Liver (tissue), 9 donors: ENCODE results near the gene ADGRG1. TPM values are rescaled to one million over a fixed set of nuclear protein-coding genes. Genes with fewer than 3 reads are reported as not detected.

Experiments
- DNase-seq: peaks from one replicate; pipeline ENCODE4 v3.0.0-alpha.2; 2017; ENCODE audit warnings: low spot score
- H3K27ac ChIP-seq, 2 donors: one replicate each; pipeline ENCODE4 v1.7.0; 2013; ENCODE audit warnings: inconsistent platforms in 2 of 2, low read length in 2 of 2, control low read depth in 1 of 2, low read depth in 1 of 2, mild to moderate bottlenecking in 1 of 2
- H3K27me3 ChIP-seq, 4 donors: one replicate each; pipeline versions ENCODE4 v1.6.1 to v1.7.0; 2013; ENCODE audit warnings: low read length in 3 of 4, inconsistent platforms in 1 of 4, mild to moderate bottlenecking in 1 of 4, moderate library complexity in 1 of 4; ENCODE audit not compliant: control insufficient read depth in 4 of 4, insufficient read depth in 4 of 4
- H3K36me3 ChIP-seq, 4 donors: one replicate each; pipeline versions ENCODE4 v1.6.1 to v1.7.0; 2013; ENCODE audit warnings: low read length in 3 of 4, mild to moderate bottlenecking in 3 of 4, low read depth in 1 of 4, moderate library complexity in 1 of 4; ENCODE audit not compliant: control insufficient read depth in 4 of 4, insufficient read depth in 3 of 4
- H3K4me1 ChIP-seq, 4 donors: one replicate each; pipeline versions ENCODE4 v1.6.1 to v1.7.0; 2013; ENCODE audit warnings: low read length in 3 of 4, mild to moderate bottlenecking in 3 of 4, moderate library complexity in 1 of 4; ENCODE audit not compliant: control insufficient read depth in 4 of 4, insufficient read depth in 4 of 4
- H3K4me3 ChIP-seq, 3 donors: one replicate each; pipeline versions ENCODE4 v1.6.1 to v1.7.0; 2013; ENCODE audit warnings: low read length in 3 of 3, control low read depth in 1 of 3, low read depth in 1 of 3, mild to moderate bottlenecking in 1 of 3
- H3K9ac ChIP-seq, 2 donors: one replicate each; pipeline ENCODE4 v1.7.0; 2013; ENCODE audit warnings: low read length in 2 of 2, mild to moderate bottlenecking in 2 of 2, moderate library complexity in 2 of 2, control low read depth in 1 of 2, low read depth in 1 of 2
- H3K9me3 ChIP-seq, 4 donors: one replicate each; pipeline versions ENCODE4 v1.6.1 to v1.7.0; 2013; ENCODE audit warnings: low read length in 3 of 4; ENCODE audit not compliant: control insufficient read depth in 4 of 4
- EGR1 ChIP-seq, 2 donors: IDR thresholded peaks; 2 replicates each; pipeline ENCODE4 v1.6.1; 2016 to 2018; ENCODE audit warnings: antibody characterized with exemption in 2 of 2, low read depth in 2 of 2
- FOXA1 ChIP-seq: IDR thresholded peaks from 2 replicates; pipeline ENCODE4 v1.6.1; 2016; ENCODE audit warnings: antibody characterized with exemption
- FOXA2 ChIP-seq: IDR thresholded peaks from 2 replicates; pipeline ENCODE4 v1.6.1; 2016; ENCODE audit warnings: antibody characterized with exemption
- GABPA ChIP-seq, 2 donors: IDR thresholded peaks in 1 of 2; conservative IDR thresholded peaks in 1 of 2; 2 replicates each; pipeline ENCODE4 v1.6.1; 2016; ENCODE audit warnings: antibody characterized with exemption in 2 of 2, mild to moderate bottlenecking in 1 of 2, moderate library complexity in 1 of 2
- HNF4A ChIP-seq, 2 donors: conservative IDR thresholded peaks; 2 replicates each; pipeline ENCODE4 v1.6.1; 2016; ENCODE audit warnings: antibody characterized with exemption in 2 of 2, mild to moderate bottlenecking in 2 of 2
- HNF4G ChIP-seq: IDR thresholded peaks from 2 replicates; pipeline ENCODE4 v1.6.1; 2016; ENCODE audit warnings: antibody characterized with exemption
- JUND ChIP-seq, 2 donors: IDR thresholded peaks; 2 replicates each; pipeline ENCODE4 v1.6.1; 2016; ENCODE audit warnings: antibody characterized with exemption in 2 of 2
- NR2F2 ChIP-seq: IDR thresholded peaks from 2 replicates; pipeline ENCODE4 v1.6.1; 2016; ENCODE audit warnings: antibody characterized with exemption
- RXRA ChIP-seq, 2 donors: IDR thresholded peaks; 2 replicates each; pipeline ENCODE4 v1.6.1; 2017 to 2018; ENCODE audit warnings: antibody characterized with exemption in 2 of 2, mild to moderate bottlenecking in 1 of 2
- SP1 ChIP-seq: IDR thresholded peaks from 2 replicates; pipeline ENCODE4 v1.6.1; 2018; ENCODE audit warnings: antibody characterized with exemption, mild to moderate bottlenecking
- TAF1 ChIP-seq: conservative IDR thresholded peaks from 2 replicates; pipeline ENCODE4 v1.6.1; 2016; ENCODE audit warnings: antibody characterized with exemption, mild to moderate bottlenecking
- WGBS: extraction: QIAGEN DNeasy Blood & Tissue Kit; methylation state at CpG from one replicate; pipeline ENCODE4 v1.1.7; 2013; 5-methylcytosine and 5-hydroxymethylcytosine counted together
- polyA plus RNA-seq, 2 donors: library from polyadenylated mRNA; stranded (reverse) in 1 of 2; unstranded in 1 of 2; fragments of 200-250 nt in 1 of 2; fragments of >200 nt in 1 of 2; fragmentation: Nextera tagmentation in 1 of 2; extraction: Ambion mirVana in 1 of 2; gene quantifications; one replicate each; pipeline versions ENCODE4 v1.2.1 to v1.2.3, GENCODE V29; 2013 to 2015
- total RNA-seq, 2 donors: library from RNA; depleted of rRNA; stranded (reverse); fragments of >200 nt; gene quantifications; one replicate each; pipeline ENCODE4 v1.2.3, GENCODE V29; 2014
- TF ChIP-seq, protein P1 (sequence below): IDR thresholded peaks from 2 replicates; pipeline ENCODE4 v1.6.1; 2016; ENCODE audit warnings: antibody characterized with exemption, mild to moderate bottlenecking
- TF ChIP-seq, protein P2 (sequence below): IDR thresholded peaks from 2 replicates; pipeline ENCODE4 v1.6.1; 2016; ENCODE audit warnings: antibody characterized with exemption
- TF ChIP-seq, protein P3 (sequence below): IDR thresholded peaks from 2 replicates; pipeline ENCODE4 v1.6.1; 2016; ENCODE audit warnings: antibody characterized with exemption
- TF ChIP-seq, protein P4 (sequence below): IDR thresholded peaks from 2 replicates; pipeline ENCODE4 v1.6.1; 2016; ENCODE audit warnings: antibody characterized with exemption
- TF ChIP-seq, protein P5 (sequence below): fragments of 150-350 bp; IDR thresholded peaks from 2 replicates; pipeline ENCODE4 v1.5.1; 2017; ENCODE audit warnings: improper control_type of control experiment, low read depth, low read length; ENCODE audit not compliant: missing input control
- donor health status: healthy.
- donor health status: healthy.
- donor health status: healthy.
- donor health status: healthy.
- donor health status: healthy.

ADGRG1 gene
- total and polyA plus RNA-seq, 4 donors: 1.7 to 3.3 (median 2.0) TPM

DNA sequence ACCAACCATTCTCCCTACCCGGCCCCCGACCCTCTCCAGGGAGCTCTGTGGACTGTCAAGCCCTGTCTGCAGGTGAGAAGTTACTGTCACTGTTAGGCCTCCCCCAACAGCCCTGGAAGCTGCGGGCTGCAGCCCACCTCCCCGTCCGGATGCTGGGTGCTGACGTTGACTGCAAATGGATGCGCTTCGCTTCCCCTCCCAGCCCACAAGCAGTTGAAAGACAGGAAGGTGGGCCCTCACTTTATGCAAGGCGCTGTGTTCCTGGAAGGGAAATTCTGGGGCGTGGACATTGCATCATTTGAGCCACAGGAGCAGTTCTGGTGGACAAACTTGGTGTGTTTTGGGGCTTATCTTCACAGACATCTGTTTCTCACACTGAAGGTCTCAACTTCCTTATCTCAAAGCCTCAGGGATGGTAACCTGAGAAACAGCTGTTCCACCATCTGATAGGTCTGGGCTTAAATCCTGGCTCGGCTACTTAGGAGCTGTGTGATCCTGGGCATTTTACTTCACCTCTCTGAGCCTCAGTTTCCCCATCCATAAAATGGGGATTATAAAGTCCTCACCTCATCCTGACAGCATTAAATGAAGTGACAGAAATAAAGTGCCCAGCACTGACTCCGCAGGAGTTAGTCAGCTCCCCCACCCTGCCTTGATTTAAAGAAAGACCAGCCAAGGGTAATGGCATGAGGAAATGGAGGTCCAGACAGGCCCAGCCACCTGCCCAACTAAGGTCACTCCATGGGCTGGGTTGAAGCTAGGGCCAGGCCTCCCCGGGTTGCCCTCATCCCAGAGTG, 61.5 kb downstream of the ADGRG1 start:
- no peak for TF ChIP-seq FOXA1
- TF ChIP-seq FOXA2: no peak
- TF ChIP-seq HNF4A (conservative IDR thresholded peaks at IDR 0.05): no peak
- TF ChIP-seq JUND (IDR thresholded peaks at IDR 0.05): no peak
- no peak for TF ChIP-seq EGR1 (IDR thresholded peaks at IDR 0.05; ENCODE audit: low read depth in 2 of 2)
- no peak for TF ChIP-seq RXRA (IDR thresholded peaks at IDR 0.05)
- TF ChIP-seq, protein P1, sequence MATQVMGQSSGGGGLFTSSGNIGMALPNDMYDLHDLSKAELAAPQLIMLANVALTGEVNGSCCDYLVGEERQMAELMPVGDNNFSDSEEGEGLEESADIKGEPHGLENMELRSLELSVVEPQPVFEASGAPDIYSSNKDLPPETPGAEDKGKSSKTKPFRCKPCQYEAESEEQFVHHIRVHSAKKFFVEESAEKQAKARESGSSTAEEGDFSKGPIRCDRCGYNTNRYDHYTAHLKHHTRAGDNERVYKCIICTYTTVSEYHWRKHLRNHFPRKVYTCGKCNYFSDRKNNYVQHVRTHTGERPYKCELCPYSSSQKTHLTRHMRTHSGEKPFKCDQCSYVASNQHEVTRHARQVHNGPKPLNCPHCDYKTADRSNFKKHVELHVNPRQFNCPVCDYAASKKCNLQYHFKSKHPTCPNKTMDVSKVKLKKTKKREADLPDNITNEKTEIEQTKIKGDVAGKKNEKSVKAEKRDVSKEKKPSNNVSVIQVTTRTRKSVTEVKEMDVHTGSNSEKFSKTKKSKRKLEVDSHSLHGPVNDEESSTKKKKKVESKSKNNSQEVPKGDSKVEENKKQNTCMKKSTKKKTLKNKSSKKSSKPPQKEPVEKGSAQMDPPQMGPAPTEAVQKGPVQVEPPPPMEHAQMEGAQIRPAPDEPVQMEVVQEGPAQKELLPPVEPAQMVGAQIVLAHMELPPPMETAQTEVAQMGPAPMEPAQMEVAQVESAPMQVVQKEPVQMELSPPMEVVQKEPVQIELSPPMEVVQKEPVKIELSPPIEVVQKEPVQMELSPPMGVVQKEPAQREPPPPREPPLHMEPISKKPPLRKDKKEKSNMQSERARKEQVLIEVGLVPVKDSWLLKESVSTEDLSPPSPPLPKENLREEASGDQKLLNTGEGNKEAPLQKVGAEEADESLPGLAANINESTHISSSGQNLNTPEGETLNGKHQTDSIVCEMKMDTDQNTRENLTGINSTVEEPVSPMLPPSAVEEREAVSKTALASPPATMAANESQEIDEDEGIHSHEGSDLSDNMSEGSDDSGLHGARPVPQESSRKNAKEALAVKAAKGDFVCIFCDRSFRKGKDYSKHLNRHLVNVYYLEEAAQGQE: no peak
- TF ChIP-seq, protein P2, sequence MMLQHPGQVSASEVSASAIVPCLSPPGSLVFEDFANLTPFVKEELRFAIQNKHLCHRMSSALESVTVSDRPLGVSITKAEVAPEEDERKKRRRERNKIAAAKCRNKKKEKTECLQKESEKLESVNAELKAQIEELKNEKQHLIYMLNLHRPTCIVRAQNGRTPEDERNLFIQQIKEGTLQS: no peak
- TF ChIP-seq, protein P3, sequence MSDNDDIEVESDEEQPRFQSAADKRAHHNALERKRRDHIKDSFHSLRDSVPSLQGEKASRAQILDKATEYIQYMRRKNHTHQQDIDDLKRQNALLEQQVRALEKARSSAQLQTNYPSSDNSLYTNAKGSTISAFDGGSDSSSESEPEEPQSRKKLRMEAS: no peak
- no peak for TF ChIP-seq NR2F2
- TF ChIP-seq GABPA (IDR thresholded peaks at IDR 0.05 in 1 of 2, conservative IDR thresholded peaks at IDR 0.05 in 1 of 2): no peak
- no peak for TF ChIP-seq TAF1
- no peak for TF ChIP-seq SP1
- H3K27ac ChIP-seq: no peak overlapping the region

DNA sequence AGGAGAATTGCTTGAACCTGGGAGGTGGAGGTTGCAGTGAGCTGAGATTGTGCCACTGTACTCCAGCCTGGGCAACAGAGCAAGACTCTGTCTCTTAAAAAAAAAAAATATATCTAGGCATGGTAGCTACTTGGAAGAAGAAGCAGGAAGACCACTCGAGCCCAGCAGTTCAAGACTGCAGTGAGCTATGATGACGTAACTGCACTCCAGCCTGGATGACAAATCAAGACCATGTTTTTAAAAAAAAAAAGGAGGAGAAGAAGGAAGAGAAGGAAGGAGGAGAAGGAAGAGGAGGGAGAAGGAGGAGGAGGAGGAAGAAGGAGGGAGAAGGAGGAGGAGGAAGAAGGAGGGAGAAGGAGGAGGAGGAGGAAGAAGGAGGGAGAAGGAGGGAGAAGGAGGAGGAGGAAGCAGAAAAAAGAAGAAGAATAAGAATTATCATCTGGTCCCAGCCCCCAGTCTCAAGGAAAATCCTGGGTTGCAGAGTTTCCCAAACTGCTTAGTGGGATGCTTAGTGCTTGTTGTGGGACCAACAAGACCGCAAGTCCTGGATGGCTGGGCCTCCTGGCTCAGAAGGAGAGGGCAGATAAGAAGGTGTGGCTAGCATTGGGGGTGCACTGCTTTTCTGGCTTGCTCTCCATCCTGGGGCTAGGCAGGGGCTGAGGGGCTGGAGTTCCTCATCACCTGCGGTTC, 62.5 kb downstream of the ADGRG1 start:
- H3K27me3 ChIP-seq: no peaks in the 10 kb centered on the region
- WGBS: 84% methylated on average over 4 of the region's 4 CpGs
- no peak overlapping the region for H3K27ac ChIP-seq
- no peak overlapping the region for H3K9ac ChIP-seq
- H3K36me3 ChIP-seq: no peaks in the 10 kb centered on the region
- H3K4me3 ChIP-seq: no peak overlapping the region
- H3K9me3 ChIP-seq: no peaks in the 10 kb centered on the region
- H3K4me1 ChIP-seq: peaks cover 2 to 41% (median 23%) of the 10 kb centered on the region in 4 donors
- DNase-seq: no peak
- TF ChIP-seq, protein P3: no peak
- TF ChIP-seq SP1 (no peak), TAF1 (no peak), HNF4G (no peak), RXRA (IDR thresholded peaks at IDR 0.05) (no peak), GABPA (IDR thresholded peaks at IDR 0.05 in 1 of 2, conservative IDR thresholded peaks at IDR 0.05 in 1 of 2) (no peak), FOXA1 (no peak), HNF4A (conservative IDR thresholded peaks at IDR 0.05) (no peak), EGR1 (IDR thresholded peaks at IDR 0.05; ENCODE audit: low read depth in 2 of 2) (no peak), NR2F2 (no peak)
- TF ChIP-seq, protein P2: no peak
- TF ChIP-seq, protein P4, sequence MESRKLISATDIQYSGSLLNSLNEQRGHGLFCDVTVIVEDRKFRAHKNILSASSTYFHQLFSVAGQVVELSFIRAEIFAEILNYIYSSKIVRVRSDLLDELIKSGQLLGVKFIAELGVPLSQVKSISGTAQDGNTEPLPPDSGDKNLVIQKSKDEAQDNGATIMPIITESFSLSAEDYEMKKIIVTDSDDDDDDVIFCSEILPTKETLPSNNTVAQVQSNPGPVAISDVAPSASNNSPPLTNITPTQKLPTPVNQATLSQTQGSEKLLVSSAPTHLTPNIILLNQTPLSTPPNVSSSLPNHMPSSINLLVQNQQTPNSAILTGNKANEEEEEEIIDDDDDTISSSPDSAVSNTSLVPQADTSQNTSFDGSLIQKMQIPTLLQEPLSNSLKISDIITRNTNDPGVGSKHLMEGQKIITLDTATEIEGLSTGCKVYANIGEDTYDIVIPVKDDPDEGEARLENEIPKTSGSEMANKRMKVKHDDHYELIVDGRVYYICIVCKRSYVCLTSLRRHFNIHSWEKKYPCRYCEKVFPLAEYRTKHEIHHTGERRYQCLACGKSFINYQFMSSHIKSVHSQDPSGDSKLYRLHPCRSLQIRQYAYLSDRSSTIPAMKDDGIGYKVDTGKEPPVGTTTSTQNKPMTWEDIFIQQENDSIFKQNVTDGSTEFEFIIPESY: no peak
- TF ChIP-seq, protein P1: no peak
- TF ChIP-seq, protein P5, sequence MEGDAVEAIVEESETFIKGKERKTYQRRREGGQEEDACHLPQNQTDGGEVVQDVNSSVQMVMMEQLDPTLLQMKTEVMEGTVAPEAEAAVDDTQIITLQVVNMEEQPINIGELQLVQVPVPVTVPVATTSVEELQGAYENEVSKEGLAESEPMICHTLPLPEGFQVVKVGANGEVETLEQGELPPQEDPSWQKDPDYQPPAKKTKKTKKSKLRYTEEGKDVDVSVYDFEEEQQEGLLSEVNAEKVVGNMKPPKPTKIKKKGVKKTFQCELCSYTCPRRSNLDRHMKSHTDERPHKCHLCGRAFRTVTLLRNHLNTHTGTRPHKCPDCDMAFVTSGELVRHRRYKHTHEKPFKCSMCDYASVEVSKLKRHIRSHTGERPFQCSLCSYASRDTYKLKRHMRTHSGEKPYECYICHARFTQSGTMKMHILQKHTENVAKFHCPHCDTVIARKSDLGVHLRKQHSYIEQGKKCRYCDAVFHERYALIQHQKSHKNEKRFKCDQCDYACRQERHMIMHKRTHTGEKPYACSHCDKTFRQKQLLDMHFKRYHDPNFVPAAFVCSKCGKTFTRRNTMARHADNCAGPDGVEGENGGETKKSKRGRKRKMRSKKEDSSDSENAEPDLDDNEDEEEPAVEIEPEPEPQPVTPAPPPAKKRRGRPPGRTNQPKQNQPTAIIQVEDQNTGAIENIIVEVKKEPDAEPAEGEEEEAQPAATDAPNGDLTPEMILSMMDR: no peak

More for the DNA sequence above, 61.5 kb downstream of the ADGRG1 start:
- no peak overlapping the region for H3K4me3 ChIP-seq
- H3K9ac ChIP-seq: no peak overlapping the region
- no peaks in the 10 kb centered on the region for H3K9me3 ChIP-seq
- H3K36me3 ChIP-seq: no peaks in the 10 kb centered on the region
- 74% methylated on average over 13 of the region's 13 CpGs for WGBS
- no peaks in the 10 kb centered on the region for H3K27me3 ChIP-seq
- H3K4me1 ChIP-seq: peaks cover 2 to 33% (median 22%) of the 10 kb centered on the region in 4 donors
- DNase-seq: peak; percentile 66
